ENCODE measurements around the gene TTLL11.

DNA sequence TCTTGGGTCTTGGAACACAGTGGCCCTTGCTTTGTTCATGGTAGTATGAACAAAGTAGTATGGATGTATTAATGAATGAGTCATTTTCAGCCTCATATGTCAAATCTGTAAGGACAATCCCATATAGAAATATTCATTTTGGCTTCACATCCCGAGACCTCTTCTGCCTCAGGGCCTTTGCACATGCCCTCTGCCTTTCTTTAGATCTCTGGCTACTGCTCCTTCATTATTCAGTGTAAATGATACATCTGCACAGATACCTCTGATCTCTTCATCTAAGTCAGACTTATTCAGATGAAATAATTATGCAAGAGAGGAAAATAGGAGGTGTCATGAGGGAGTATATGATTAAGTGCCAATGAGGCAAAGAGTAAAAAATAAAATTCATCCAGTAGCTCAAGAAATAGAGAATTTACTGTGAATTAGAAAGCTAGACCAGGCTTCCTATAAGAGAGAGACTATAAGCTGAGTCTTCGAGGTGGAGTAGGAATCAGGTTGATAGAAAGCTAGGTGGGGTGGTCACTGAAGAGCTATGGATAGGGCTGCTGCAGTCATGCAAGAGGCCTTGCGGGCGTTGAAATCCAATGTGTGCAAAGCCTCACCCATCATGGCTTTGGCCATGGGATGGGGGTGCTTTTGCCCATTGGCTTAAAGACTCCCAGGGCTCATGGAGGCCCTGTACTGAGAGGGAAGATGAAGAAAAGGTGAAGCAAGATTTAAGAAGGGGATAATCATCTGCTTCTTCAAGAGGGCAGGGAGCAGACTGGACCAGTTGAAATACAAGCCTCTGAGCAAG is 3.7 kb upstream of the TTLL11 start:
- TF ChIP-seq EP300 (IDR thresholded peaks at IDR 0.05): no peak
- TF ChIP-seq, protein P1, sequence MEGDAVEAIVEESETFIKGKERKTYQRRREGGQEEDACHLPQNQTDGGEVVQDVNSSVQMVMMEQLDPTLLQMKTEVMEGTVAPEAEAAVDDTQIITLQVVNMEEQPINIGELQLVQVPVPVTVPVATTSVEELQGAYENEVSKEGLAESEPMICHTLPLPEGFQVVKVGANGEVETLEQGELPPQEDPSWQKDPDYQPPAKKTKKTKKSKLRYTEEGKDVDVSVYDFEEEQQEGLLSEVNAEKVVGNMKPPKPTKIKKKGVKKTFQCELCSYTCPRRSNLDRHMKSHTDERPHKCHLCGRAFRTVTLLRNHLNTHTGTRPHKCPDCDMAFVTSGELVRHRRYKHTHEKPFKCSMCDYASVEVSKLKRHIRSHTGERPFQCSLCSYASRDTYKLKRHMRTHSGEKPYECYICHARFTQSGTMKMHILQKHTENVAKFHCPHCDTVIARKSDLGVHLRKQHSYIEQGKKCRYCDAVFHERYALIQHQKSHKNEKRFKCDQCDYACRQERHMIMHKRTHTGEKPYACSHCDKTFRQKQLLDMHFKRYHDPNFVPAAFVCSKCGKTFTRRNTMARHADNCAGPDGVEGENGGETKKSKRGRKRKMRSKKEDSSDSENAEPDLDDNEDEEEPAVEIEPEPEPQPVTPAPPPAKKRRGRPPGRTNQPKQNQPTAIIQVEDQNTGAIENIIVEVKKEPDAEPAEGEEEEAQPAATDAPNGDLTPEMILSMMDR (IDR thresholded peaks at IDR 0.05): no peak

All from upper lobe of left lung (tissue), 4 donors.